BLaER1 (cell line): ENCODE results near the gene MESD.
"Not testable (repeated sequence)": the region's sequence is repeated elsewhere in the genome, so short reads cannot be mapped to it uniquely, and the experiment has no call there.

Source experiments
- H3K27ac ChIP-seq: shearing (Covaris generic); formaldehyde crosslinking; 2 replicates; pipeline ENCODE4 v1.8.1; 2022
- H3K27me3 ChIP-seq: shearing (Covaris generic); formaldehyde crosslinking; 2 replicates; pipeline ENCODE4 v1.8.1; 2022
- H3K36me3 ChIP-seq: shearing (Covaris generic); formaldehyde crosslinking; 2 replicates; pipeline ENCODE4 v1.8.1; 2022
- H3K4me1 ChIP-seq: shearing (Covaris generic); formaldehyde crosslinking; 2 replicates; pipeline ENCODE4 v1.8.1; 2022
- H3K4me2 ChIP-seq: shearing (Covaris generic); formaldehyde crosslinking; 2 replicates; pipeline ENCODE4 v1.8.1; 2022
- H3K4me3 ChIP-seq: shearing (Covaris generic); formaldehyde crosslinking; 2 replicates; pipeline ENCODE4 v1.8.1; 2022
- H3K9ac ChIP-seq: shearing (Covaris generic); formaldehyde crosslinking; 2 replicates; pipeline ENCODE4 v1.8.1; 2022
- H3K9me3 ChIP-seq: shearing (Covaris generic); formaldehyde crosslinking; 2 replicates; pipeline ENCODE4 v1.8.1; 2022
- H4K20me1 ChIP-seq: shearing (Covaris generic); formaldehyde crosslinking; 2 replicates; pipeline ENCODE4 v1.8.1; 2022
- Cebpa-rat ChIP-seq: shearing (Covaris generic); IDR thresholded peaks from 2 replicates; pipeline ENCODE4 v1.8.1; 2022

The MESD gene

GRCh38 chr15:80967991-80968510 lies 21.6 kb downstream of the MESD start:
- peaks cover 48% of the 10 kb centered on the region for H3K36me3 ChIP-seq
- H3K9me3 ChIP-seq, result peaks cover 10% of the 10 kb centered on the region
- TF ChIP-seq Cebpa-rat, result no peak
- no peak overlapping the region for H3K27ac ChIP-seq
- peaks cover 27% of the 10 kb centered on the region for H4K20me1 ChIP-seq
- no peak overlapping the region for H3K4me3 ChIP-seq
- no peak overlapping the region for H3K9ac ChIP-seq
- H3K4me1 ChIP-seq, result no peaks in the 10 kb centered on the region
- no peak overlapping the region for H3K4me2 ChIP-seq
- no peaks in the 10 kb centered on the region for H3K27me3 ChIP-seq

GRCh38 chr15:80967451-80967850 lies 22.2 kb downstream of the MESD start:
- H4K20me1 ChIP-seq, result peaks cover 21% of the 10 kb centered on the region
- H3K9me3 ChIP-seq, result peaks cover 10% of the 10 kb centered on the region
- H3K36me3 ChIP-seq, result peaks cover 42% of the 10 kb centered on the region
- no peak overlapping the region for H3K4me3 ChIP-seq
- no peak overlapping the region for H3K27ac ChIP-seq
- no peaks in the 10 kb centered on the region for H3K27me3 ChIP-seq
- H3K9ac ChIP-seq, result no peak overlapping the region
- no peak for TF ChIP-seq Cebpa-rat
- no peaks in the 10 kb centered on the region for H3K4me1 ChIP-seq
- H3K4me2 ChIP-seq, result no peak overlapping the region

- peaks cover 18% of the 10 kb centered on the region for H3K9me3 ChIP-seq
- no peaks in the 10 kb centered on the region for H3K27me3 ChIP-seq
- no peaks in the 10 kb centered on the region for H3K4me1 ChIP-seq
- H3K27ac ChIP-seq, result no peak overlapping the region
- no peak overlapping the region for H3K4me2 ChIP-seq
- H3K36me3 ChIP-seq, result peaks cover 37% of the 10 kb centered on the region
- peaks cover 14% of the 10 kb centered on the region for H4K20me1 ChIP-seq
- no peak overlapping the region for H3K4me3 ChIP-seq
- TF ChIP-seq Cebpa-rat, result no peak
- H3K9ac ChIP-seq, result no peak overlapping the region
Measured at GRCh38 chr15:80966431-80967197, 23.0 kb downstream of the MESD start.

GRCh38 chr15:80965454-80965853 lies 24.2 kb downstream of the MESD start:
- H3K9me3 ChIP-seq, result peaks cover 19% of the 10 kb centered on the region
- H3K4me1 ChIP-seq, H4K20me1 ChIP-seq, H3K4me3 ChIP-seq, H3K27ac ChIP-seq, H3K27me3 ChIP-seq, H3K4me2 ChIP-seq, H3K9ac ChIP-seq: not testable (repeated sequence)
- H3K36me3 ChIP-seq, result peaks cover 41% of the 10 kb centered on the region

- Histone ChIP-seq H3K27me3 (no peaks in the 10 kb centered on the region), H3K4me1 (peaks cover 15% of the 10 kb centered on the region), H3K4me2 (no peak overlapping the region), H3K9ac (no peak overlapping the region), H3K9me3 (peaks cover 9% of the 10 kb centered on the region; the same call in 1 of the 2 replicates), H4K20me1 (no peaks in the 10 kb centered on the region), H3K27ac (no peak overlapping the region), H3K36me3 (peaks cover 28% of the 10 kb centered on the region), H3K4me3 (no peak overlapping the region)
- no peak for TF ChIP-seq Cebpa-rat
Measured at GRCh38 chr15:80958818-80959495, 30.7 kb downstream of the MESD start.

- H3K9ac ChIP-seq, result no peak overlapping the region
- H3K4me1 ChIP-seq, result peaks cover 15% of the 10 kb centered on the region
- no peak overlapping the region for H3K4me3 ChIP-seq
- no peaks in the 10 kb centered on the region for H4K20me1 ChIP-seq
- no peak for TF ChIP-seq Cebpa-rat
- H3K36me3 ChIP-seq, result peaks cover 33% of the 10 kb centered on the region
- H3K4me2 ChIP-seq, result no peak overlapping the region
- no peak overlapping the region for H3K27ac ChIP-seq
- peaks cover 9% of the 10 kb centered on the region; the same call in 1 of the 2 replicates for H3K9me3 ChIP-seq
- no peaks in the 10 kb centered on the region for H3K27me3 ChIP-seq
Measured at GRCh38 chr15:80957976-80958375, 31.6 kb downstream of the MESD start.

- no peak for TF ChIP-seq Cebpa-rat
- Histone ChIP-seq H3K4me3 (no peak overlapping the region), H4K20me1 (no peaks in the 10 kb centered on the region), H3K4me1 (peaks cover 15% of the 10 kb centered on the region), H3K36me3 (peaks cover 37% of the 10 kb centered on the region), H3K27ac (no peak overlapping the region), H3K9ac (no peak overlapping the region), H3K9me3 (peaks cover 9% of the 10 kb centered on the region; the same call in 1 of the 2 replicates), H3K4me2 (no peak overlapping the region), H3K27me3 (no peaks in the 10 kb centered on the region)
Measured at GRCh38 chr15:80957556-80957955, 32.1 kb downstream of the MESD start.

GRCh38 chr15:80955571-80956452 lies 33.8 kb downstream of the MESD start:
- H3K9me3 ChIP-seq, H3K27ac ChIP-seq, H3K27me3 ChIP-seq, H3K4me3 ChIP-seq, H3K9ac ChIP-seq, H4K20me1 ChIP-seq: not testable (repeated sequence)
- peaks cover 52% of the 10 kb centered on the region for H3K36me3 ChIP-seq
- peaks cover 15% of the 10 kb centered on the region for H3K4me1 ChIP-seq
- peak overlapping the region; percentile 40 for H3K4me2 ChIP-seq

GRCh38 chr15:80953953-80954778 lies 35.5 kb downstream of the MESD start:
- H3K4me1 ChIP-seq, result peaks cover 23% of the 10 kb centered on the region
- H3K36me3 ChIP-seq, result peaks cover 54% of the 10 kb centered on the region
- no peaks in the 10 kb centered on the region for H4K20me1 ChIP-seq
- H3K4me3 ChIP-seq, result no peak overlapping the region
- H3K9me3 ChIP-seq, result no peaks in the 10 kb centered on the region
- H3K27ac ChIP-seq, result no peak overlapping the region
- TF ChIP-seq Cebpa-rat, result no peak
- H3K9ac ChIP-seq, result no peak overlapping the region
- H3K27me3 ChIP-seq, result no peaks in the 10 kb centered on the region
- no peak overlapping the region for H3K4me2 ChIP-seq
